GM15510 (cell line): ENCODE data around the gene SAMM50.

Experiments
- POLR2A ChIP-seq: IDR thresholded peaks from 3 replicates; pipeline ENCODE4 v1.6.1; 2011; ENCODE audit warnings: borderline replicate concordance; ENCODE audit not compliant: insufficient read length; ENCODE audit errors: extremely low read depth

SAMM50 gene

GRCh38 chr22:43957871-43958270, 2.6 kb downstream of the SAMM50 start:
- no peak for TF ChIP-seq POLR2A

GRCh38 chr22:43964314-43964857, 9.1 kb downstream of the SAMM50 start:
- no peak for TF ChIP-seq POLR2A

- TF ChIP-seq POLR2A: no peak
Observed at GRCh38 chr22:43967069-43967468, 11.8 kb downstream of the SAMM50 start.

GRCh38 chr22:43968614-43969013, 13.4 kb downstream of the SAMM50 start:
- no peak for TF ChIP-seq POLR2A

- TF ChIP-seq POLR2A: no peak
Observed at GRCh38 chr22:43969021-43969878, 14.0 kb downstream of the SAMM50 start.

- TF ChIP-seq POLR2A: no peak
Observed at GRCh38 chr22:43969989-43970755, 14.9 kb downstream of the SAMM50 start.

GRCh38 chr22:43971112-43971511, 15.9 kb downstream of the SAMM50 start:
- no peak for TF ChIP-seq POLR2A

GRCh38 chr22:43972931-43973462, 17.8 kb downstream of the SAMM50 start:
- no peak for TF ChIP-seq POLR2A

- no peak for TF ChIP-seq POLR2A
Observed at GRCh38 chr22:43974028-43974545, 18.8 kb downstream of the SAMM50 start.

- TF ChIP-seq POLR2A: no peak
Observed at GRCh38 chr22:43975041-43975440, 19.8 kb downstream of the SAMM50 start.

- no peak for TF ChIP-seq POLR2A
Observed at GRCh38 chr22:43976861-43977795, 21.9 kb downstream of the SAMM50 start.

- TF ChIP-seq POLR2A: no peak
Observed at GRCh38 chr22:43978558-43978957, 23.3 kb downstream of the SAMM50 start.

- TF ChIP-seq POLR2A: no peak
Observed at GRCh38 chr22:43980579-43980978, 25.3 kb downstream of the SAMM50 start.

- TF ChIP-seq POLR2A: no peak
Observed at GRCh38 chr22:43980996-43981395, 25.8 kb downstream of the SAMM50 start.
